Erythroblast (primary cell): ENCODE data around the gene CFAP77.

Source experiments
- DNase-seq, 2 experiments: peaks; one replicate each; lab custom pipeline; 2025; lab: John Stamatoyannopoulos, UW
- GATA1 ChIP-seq: IDR thresholded peaks from 2 replicates; pipeline ENCODE4 v1.6.1; 2011; ENCODE audit warnings: low read depth, mild to moderate bottlenecking, control low read depth, low read length, moderate library complexity
- POLR2A ChIP-seq: IDR thresholded peaks from 2 replicates; pipeline ENCODE4 v1.6.1; 2011; ENCODE audit warnings: mild to moderate bottlenecking, low read length

CFAP77 gene

GRCh38 chr9:132503116-132503515 is 93.1 kb downstream of the CFAP77 start:
- no peak for DNase-seq
- TF ChIP-seq GATA1 = no peak
- TF ChIP-seq POLR2A = no peak

- TF ChIP-seq POLR2A (no peak), GATA1 (no peak)
- DNase-seq = no peak
These were observed 94.5 kb downstream of the CFAP77 start for GRCh38 chr9:132504488-132504887.

- no peak for TF ChIP-seq GATA1
- TF ChIP-seq POLR2A = no peak
- no peak for DNase-seq
These were observed 96.1 kb downstream of the CFAP77 start for GRCh38 chr9:132505991-132506655.

- no peak for TF ChIP-seq GATA1
- TF ChIP-seq POLR2A = no peak
These were observed 97.1 kb downstream of the CFAP77 start for GRCh38 chr9:132506977-132507669.

GRCh38 chr9:132507670-132508469 is 97.9 kb downstream of the CFAP77 start:
- DNase-seq = peak; percentile 67 to 84
- TF ChIP-seq GATA1 (no peak), POLR2A (no peak)

More at GRCh38 chr9:132506977-132507669, 97.1 kb downstream of the CFAP77 start:
- DNase-seq = no peak

- no peak for TF ChIP-seq POLR2A
- no peak for TF ChIP-seq GATA1
- no peak for DNase-seq
These were observed 100.2 kb downstream of the CFAP77 start for GRCh38 chr9:132509928-132510874.

GRCh38 chr9:132511191-132511999 is 101.4 kb downstream of the CFAP77 start:
- DNase-seq = no peak
- no peak for TF ChIP-seq POLR2A
- TF ChIP-seq GATA1 = no peak

- no peak for TF ChIP-seq POLR2A
These were observed 103.4 kb downstream of the CFAP77 start for GRCh38 chr9:132513416-132513815.

GRCh38 chr9:132514011-132514744 is 104.2 kb downstream of the CFAP77 start:
- DNase-seq = no peak

More at GRCh38 chr9:132513416-132513815, 103.4 kb downstream of the CFAP77 start:
- no peak for DNase-seq

GRCh38 chr9:132514821-132515220 is 104.8 kb downstream of the CFAP77 start:
- no peak for DNase-seq
- no peak for TF ChIP-seq POLR2A
- TF ChIP-seq GATA1 = no peak

More at GRCh38 chr9:132514011-132514744, 104.2 kb downstream of the CFAP77 start:
- TF ChIP-seq POLR2A = no peak
- TF ChIP-seq GATA1 = no peak

- TF ChIP-seq POLR2A = no peak
- TF ChIP-seq GATA1 = no peak
- DNase-seq = no peak
These were observed 106.3 kb downstream of the CFAP77 start for GRCh38 chr9:132516301-132516700.
